NCI-H2081 (cell line): Measurements from ENCODE around the gene ZAP70.

Experiments used
- DNase-seq, 2 experiments: peaks; one replicate each; lab custom pipeline; 2025; lab: John Stamatoyannopoulos, UW

ZAP70 gene

GRCh38 chr2:97717613-97717995 lies 4.2 kb downstream of the ZAP70 start:
- no peak for DNase-seq

GRCh38 chr2:97718051-97718882 lies 4.9 kb downstream of the ZAP70 start:
- DNase-seq: no peak

GRCh38 chr2:97718942-97719341 lies 5.6 kb downstream of the ZAP70 start:
- no peak for DNase-seq

GRCh38 chr2:97719362-97720155 lies 6.2 kb downstream of the ZAP70 start:
- DNase-seq: no peak

GRCh38 chr2:97720746-97721145 lies 7.4 kb downstream of the ZAP70 start:
- no peak for DNase-seq

GRCh38 chr2:97722227-97722626 lies 8.9 kb downstream of the ZAP70 start:
- no peak for DNase-seq

GRCh38 chr2:97723156-97724072 lies 10.0 kb downstream of the ZAP70 start:
- no peak for DNase-seq

GRCh38 chr2:97724073-97724410 lies 10.7 kb downstream of the ZAP70 start:
- DNase-seq: no peak

- DNase-seq: no peak
Observed at GRCh38 chr2:97724501-97724900, 11.1 kb downstream of the ZAP70 start.

GRCh38 chr2:97724946-97725688 lies 11.7 kb downstream of the ZAP70 start:
- DNase-seq: no peak

GRCh38 chr2:97726261-97727064 lies 13.1 kb downstream of the ZAP70 start:
- DNase-seq: no peak

GRCh38 chr2:97727296-97727695 lies 13.9 kb downstream of the ZAP70 start:
- no peak for DNase-seq

- peak in 1 of 2 experiments; percentile 6 for DNase-seq
Observed at GRCh38 chr2:97728091-97728731, 14.8 kb downstream of the ZAP70 start.

- no peak for DNase-seq
Observed at GRCh38 chr2:97730245-97730644, 16.9 kb downstream of the ZAP70 start.

- no peak for DNase-seq
Observed at GRCh38 chr2:97731274-97732020, 18.1 kb downstream of the ZAP70 start.

- DNase-seq: no peak
Observed at GRCh38 chr2:97732436-97733340, 19.3 kb downstream of the ZAP70 start.

GRCh38 chr2:97733341-97734035 lies 20.1 kb downstream of the ZAP70 start:
- no peak for DNase-seq
